Esophagus mucosa (tissue), 1 donor: ENCODE results near the gene PTGDR2. TPM values are rescaled to one million over a fixed set of nuclear protein-coding genes. Genes with fewer than 3 reads are reported as not detected.
A peak's percentile ranks its signal among the peaks of the same experiment; 100 is the strongest.

ENCODE experiments used
- ATAC-seq: fragments of 200-7000 bp; cut with Tn5 transposase; one replicate; pipeline ENCODE4 v1.9.1; 2020
- total RNA-seq: library from RNA; stranded (reverse); gene quantifications from one replicate; pipeline ENCODE4 v1.2.4, GENCODE V29; 2023
- donor health status: DM: yes; HTN: yes; CAD: no.

PTGDR2 gene
- total RNA-seq, 1 donor from 2014 or later = 0.12 TPM

GRCh38 chr11:60858731-60859464 lies 3.1 kb upstream of the PTGDR2 start:
- ATAC-seq = no peak

- ATAC-seq = no peak
Measured at GRCh38 chr11:60858236-60858635, 2.5 kb upstream of the PTGDR2 start.

GRCh38 chr11:60857378-60858232 lies 1.9 kb upstream of the PTGDR2 start:
- ATAC-seq = no peak

GRCh38 chr11:60854847-60855725 lies 664 bp downstream of the PTGDR2 start:
- no peak for ATAC-seq

GRCh38 chr11:60854140-60854846 lies 1.5 kb downstream of the PTGDR2 start:
- ATAC-seq = no peak

- ATAC-seq = no peak
Measured at GRCh38 chr11:60852982-60853950, 2.5 kb downstream of the PTGDR2 start.

- no peak for ATAC-seq
Measured at GRCh38 chr11:60852117-60852981, 3.4 kb downstream of the PTGDR2 start.

- no peak for ATAC-seq
Measured at GRCh38 chr11:60851327-60852104, 4.2 kb downstream of the PTGDR2 start.

- no peak for ATAC-seq
Measured at GRCh38 chr11:60849641-60850520, 5.9 kb downstream of the PTGDR2 start.

GRCh38 chr11:60848714-60849151 lies 7.0 kb downstream of the PTGDR2 start:
- no peak for ATAC-seq

- ATAC-seq = no peak
Measured at GRCh38 chr11:60847896-60848295, 7.9 kb downstream of the PTGDR2 start.

GRCh38 chr11:60847281-60847680 lies 8.5 kb downstream of the PTGDR2 start:
- ATAC-seq = no peak

- ATAC-seq = no peak
Measured at GRCh38 chr11:60845338-60845737, 10.4 kb downstream of the PTGDR2 start.

- no peak for ATAC-seq
Measured at GRCh38 chr11:60844870-60845221, 10.9 kb downstream of the PTGDR2 start.

GRCh38 chr11:60844045-60844869 lies 11.5 kb downstream of the PTGDR2 start:
- peak; percentile 8 for ATAC-seq

GRCh38 chr11:60842668-60843600 lies 12.8 kb downstream of the PTGDR2 start:
- peak; percentile 51 for ATAC-seq
